ENCODE measurements around the gene OTOP1. TPM values are rescaled to one million over a fixed set of nuclear protein-coding genes. Genes with fewer than 3 reads are reported as not detected.

OTOP1 gene, protein sequence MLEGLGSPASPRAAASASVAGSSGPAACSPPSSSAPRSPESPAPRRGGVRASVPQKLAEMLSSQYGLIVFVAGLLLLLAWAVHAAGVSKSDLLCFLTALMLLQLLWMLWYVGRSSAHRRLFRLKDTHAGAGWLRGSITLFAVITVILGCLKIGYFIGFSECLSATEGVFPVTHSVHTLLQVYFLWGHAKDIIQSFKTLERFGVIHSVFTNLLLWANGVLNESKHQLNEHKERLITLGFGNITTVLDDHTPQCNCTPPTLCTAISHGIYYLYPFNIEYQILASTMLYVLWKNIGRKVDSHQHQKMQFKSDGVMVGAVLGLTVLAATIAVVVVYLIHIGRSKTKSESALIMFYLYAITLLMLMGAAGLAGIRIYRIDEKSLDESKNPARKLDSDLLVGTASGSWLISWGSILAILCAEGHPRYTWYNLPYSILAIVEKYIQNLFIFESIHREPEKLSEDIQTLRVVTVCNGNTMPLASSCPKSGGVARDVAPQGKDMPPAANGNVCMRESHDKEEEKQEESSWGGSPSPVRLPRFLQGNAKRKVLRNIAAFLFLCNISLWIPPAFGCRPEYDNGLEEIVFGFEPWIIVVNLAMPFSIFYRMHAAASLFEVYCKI
- not detected in 2 replicates for total RNA-seq

GRCh38 chr4:4226606-4227438 is at the start of gene OTOP1:
OTOP1 (minus strand) TSS chr4:4226929; CDS start chr4:4226864, 65 bp downstream.

DNA sequence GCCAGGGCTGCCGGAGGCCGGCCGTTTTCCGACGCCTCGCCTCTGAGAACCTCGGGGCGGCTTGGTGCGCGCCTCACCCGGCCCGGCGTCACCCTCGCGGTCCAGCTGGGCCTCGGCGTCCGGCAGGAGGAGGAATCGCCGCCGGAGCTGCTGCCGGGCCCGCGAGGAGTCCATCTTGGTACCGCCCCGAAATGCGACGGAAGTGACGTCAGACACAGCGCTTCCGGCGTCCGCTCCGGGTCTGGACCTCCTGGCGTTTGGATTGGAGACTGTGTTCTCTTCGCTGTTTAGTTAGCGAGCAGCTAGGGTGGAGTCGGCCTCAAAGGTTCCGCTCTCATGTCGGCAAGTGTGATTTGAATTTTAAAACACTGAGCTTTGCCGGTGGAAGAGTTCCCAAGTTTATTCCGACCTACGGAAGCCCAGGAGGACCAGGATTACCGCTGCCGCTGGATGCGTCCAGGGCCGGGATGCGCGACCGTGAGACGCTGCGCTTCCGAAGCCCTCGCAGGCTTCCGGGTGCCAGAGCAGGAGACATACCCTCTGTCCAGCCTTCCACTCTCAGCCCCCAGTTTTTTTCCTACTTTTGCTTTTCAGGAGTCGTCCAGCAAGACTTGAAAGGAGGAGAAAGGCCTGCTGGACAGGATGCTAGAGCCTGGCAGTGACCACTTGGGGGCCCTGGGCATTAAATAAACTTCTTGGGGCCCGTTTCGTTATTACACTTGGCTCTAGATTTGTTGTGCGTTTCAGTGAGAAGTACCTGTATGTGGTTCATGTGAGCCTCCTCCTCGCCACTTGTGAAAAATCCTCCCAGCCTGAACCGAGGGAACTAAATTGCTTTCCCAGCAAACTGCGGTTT is 21.5 kb upstream of the OTOP1 start, which contains the start of gene TMEM128:
TSS of gene TMEM128 (minus strand) at position 195 of the 856 bp plus-strand sequence. CDS start at position 174, 21 bp downstream.

Other genes with a start within 250 kb of the OTOP1 start
- 18.3 and 22.7 TPM in 2 replicates for gene TMEM128, start 21.3 kb upstream of the OTOP1 start, total RNA-seq
- gene LYAR, start 63.2 kb upstream of the OTOP1 start, total RNA-seq = 23.2 and 24.7 TPM in 2 replicates
- gene ZBTB49, start 63.3 kb upstream of the OTOP1 start, total RNA-seq = 2.1 and 5.4 TPM in 2 replicates
- 0.59 and 0.84 TPM in 2 replicates for gene NSG1, start 160.2 kb upstream of the OTOP1 start, total RNA-seq

Data from bronchus fibroblast of lung (primary cell).